Lower lobe of right lung (tissue), 2 donors: ENCODE data around the gene PPP1R8. TPM values are rescaled to one million over a fixed set of nuclear protein-coding genes. Genes with fewer than 3 reads are reported as not detected.

Experiments
- ATAC-seq, 2 donors: fragments of 200-7000 bp; cut with Tn5 transposase; one replicate each; pipeline ENCODE4 v1.9.1; 2020 to 2022; ENCODE audit warnings: mild to moderate bottlenecking in 2 of 2, moderate library complexity in 2 of 2
- DNase-seq: peaks from one replicate; pipeline ENCODE4 v3.0.0-alpha.2; 2020
- H3K27ac ChIP-seq: fragments of 200-600 bp; one replicate; pipeline ENCODE4 v1.8.0; 2022
- H3K27me3 ChIP-seq: fragments of 200-600 bp; one replicate; pipeline ENCODE4 v1.8.0; 2022; ENCODE audit warnings: low read depth
- H3K36me3 ChIP-seq: fragments of 200-600 bp; one replicate; pipeline ENCODE4 v1.8.0; 2022; ENCODE audit warnings: mild to moderate bottlenecking
- H3K4me1 ChIP-seq: fragments of 200-600 bp; one replicate; pipeline ENCODE4 v1.8.0; 2022
- H3K4me3 ChIP-seq: fragments of 200-600 bp; one replicate; pipeline ENCODE4 v1.8.0; 2022; ENCODE audit warnings: mild to moderate bottlenecking
- H3K9me3 ChIP-seq: fragments of 200-600 bp; one replicate; pipeline ENCODE4 v1.8.0; 2022
- CTCF ChIP-seq: fragments of 200-600 bp; IDR thresholded peaks from one replicate; pipeline ENCODE4 v1.8.0; 2022; ENCODE audit warnings: antibody characterized with exemption, mild to moderate bottlenecking
- intact Hi-C: fragments of 100-400 bp; cut with DNase I; formaldehyde crosslinking; loops from one replicate; pipeline ENCODE4 v1.11.0; 2022
- total RNA-seq: library from RNA; stranded (reverse); fragmentation: NEBNext Ultra II Directional; extraction: Animal tissue kit (Norgen Biotek cat#: 25700); gene quantifications from one replicate; pipeline ENCODE4 v1.2.1, GENCODE V29; 2021
- donor health status: DM: no; HTN: yes; CAD: no; lungs with severe emphysema.

The PPP1R8 gene
- total RNA-seq, 1 donor from 2014 or later, result 31.3 TPM

- H3K27me3 ChIP-seq, result no peaks in the 10 kb centered on the region
- ATAC-seq, result no peak
- H3K4me1 ChIP-seq, result peaks cover 18% of the 10 kb centered on the region
- TF ChIP-seq CTCF, result no peak
- no peaks in the 10 kb centered on the region for H3K9me3 ChIP-seq
- DNase-seq, result no peak
- no peak overlapping the region for H3K27ac ChIP-seq
- peaks cover 91% of the 10 kb centered on the region for H3K36me3 ChIP-seq
- intact Hi-C loops, result no loop called here
- H3K4me3 ChIP-seq, result no peak overlapping the region
These were observed 63.9 kb downstream of the PPP1R8 start for GRCh38 chr1:27894521-27894920.

Other genes with a start within 250 kb of the PPP1R8 start
- gene AHDC1, start 226.6 kb upstream of the PPP1R8 start, total RNA-seq, result 23.7 TPM
- 193 TPM for gene FGR, start 195.6 kb upstream of the PPP1R8 start, total RNA-seq
- 211 TPM for gene IFI6, start 158.6 kb upstream of the PPP1R8 start, total RNA-seq
- 18.0 TPM for gene FAM76A, start 104.8 kb upstream of the PPP1R8 start, total RNA-seq
- gene STX12, start 57.6 kb upstream of the PPP1R8 start, total RNA-seq, result 91.0 TPM
- 161 TPM for gene THEMIS2, start 41.8 kb downstream of the PPP1R8 start, total RNA-seq
- 26.3 TPM for gene RPA2, start 83.8 kb downstream of the PPP1R8 start, total RNA-seq
- gene SMPDL3B, start 104.2 kb downstream of the PPP1R8 start, total RNA-seq, result 15.4 TPM
- 12.8 TPM for gene XKR8, start 129.2 kb downstream of the PPP1R8 start, total RNA-seq